ENCODE data around the gene C11orf54. TPM values are rescaled to one million over a fixed set of nuclear protein-coding genes. Genes with fewer than 3 reads are reported as not detected.
A peak's percentile ranks its signal among the peaks of the same experiment; 100 is the strongest.
"Not testable (repeated sequence)": the region's sequence is repeated elsewhere in the genome, so short reads cannot be mapped to it uniquely, and the experiment has no call there.

C11orf54 gene
- total RNA-seq, 1 experiment from 2014 or later = 18.1 TPM

DNA sequence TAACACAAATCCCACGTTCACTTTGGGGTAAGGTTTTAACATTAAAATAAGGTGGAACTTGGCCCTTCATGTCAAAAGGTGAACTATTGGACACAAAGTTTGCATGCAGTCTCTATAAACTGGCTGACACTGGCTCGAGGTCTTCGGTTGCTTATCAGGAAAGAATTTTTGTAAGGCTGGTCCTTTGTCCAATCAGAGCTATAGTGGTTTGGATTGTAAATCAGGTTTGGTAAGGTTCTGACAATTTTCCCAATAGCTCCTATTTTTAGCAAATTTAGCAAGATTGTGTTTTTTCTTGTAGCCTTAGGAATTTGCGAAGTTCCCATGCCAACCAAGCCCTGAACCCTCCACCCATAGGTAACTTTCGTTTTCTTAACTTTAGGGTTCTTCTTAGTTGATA is 25.0 kb downstream of the C11orf54 start:
- DNase-seq (ENCODE audit: low read depth) = no peak

DNA sequence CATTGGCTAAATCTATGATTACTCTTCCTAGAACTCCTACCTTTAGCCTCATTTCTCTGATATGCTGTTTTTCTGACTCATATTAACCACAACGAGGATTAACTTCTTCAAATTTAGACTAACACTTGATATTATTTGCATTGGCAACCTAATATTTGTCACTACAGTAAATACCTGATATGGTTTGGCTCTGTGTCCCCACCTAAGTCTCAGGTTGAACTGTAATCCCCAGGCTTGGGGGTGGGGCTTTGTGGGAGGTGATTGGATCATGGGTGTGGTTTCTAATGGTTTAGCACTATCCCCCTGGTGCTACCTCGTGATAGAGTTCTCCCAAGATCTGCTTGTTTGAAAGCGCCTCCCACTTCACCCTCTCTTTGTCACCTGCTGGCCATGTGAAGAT is 25.5 kb downstream of the C11orf54 start:
- DNase-seq (ENCODE audit: low read depth) = no peak

DNA sequence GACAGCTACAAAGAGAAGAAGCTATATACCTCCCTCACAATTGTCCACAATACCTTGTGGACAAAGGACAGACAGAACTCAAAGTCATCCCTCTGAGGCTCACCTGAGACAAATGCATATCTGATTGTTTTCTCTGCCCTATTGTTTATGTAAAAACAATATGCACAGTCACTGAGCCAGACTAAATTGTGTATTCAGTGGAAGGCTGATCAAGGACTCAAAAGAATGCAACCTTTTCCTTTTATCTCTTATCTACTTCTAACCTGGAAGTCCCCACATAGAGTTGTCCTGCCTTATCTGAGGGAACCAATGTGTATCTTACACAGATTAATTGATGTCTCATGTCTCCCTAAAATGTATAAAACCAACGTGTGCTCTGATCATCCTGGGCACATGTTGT is 28.7 kb downstream of the C11orf54 start:
- DNase-seq (ENCODE audit: low read depth) = no peak

DNA sequence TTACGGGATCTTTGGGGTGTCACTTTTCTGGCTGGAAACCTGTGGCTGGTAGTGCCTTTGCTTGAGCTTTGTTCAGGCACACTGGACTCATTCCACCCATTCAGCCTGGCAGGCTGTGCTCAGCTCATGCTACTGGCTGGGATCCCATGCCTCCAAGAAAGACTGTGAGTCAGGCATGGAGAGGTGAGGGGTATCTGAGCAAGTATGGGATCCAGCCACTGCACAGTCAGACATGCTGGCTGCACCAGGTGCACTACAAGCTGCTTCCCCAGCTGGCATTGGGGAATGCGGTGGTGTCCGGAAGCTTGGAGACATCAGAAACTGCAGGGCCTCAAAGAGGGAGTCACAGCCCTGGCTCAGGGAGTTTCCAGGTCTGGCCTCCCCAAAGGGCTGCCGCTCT is 30.7 kb downstream of the C11orf54 start:
- DNase-seq (ENCODE audit: low read depth) = no peak

DNA sequence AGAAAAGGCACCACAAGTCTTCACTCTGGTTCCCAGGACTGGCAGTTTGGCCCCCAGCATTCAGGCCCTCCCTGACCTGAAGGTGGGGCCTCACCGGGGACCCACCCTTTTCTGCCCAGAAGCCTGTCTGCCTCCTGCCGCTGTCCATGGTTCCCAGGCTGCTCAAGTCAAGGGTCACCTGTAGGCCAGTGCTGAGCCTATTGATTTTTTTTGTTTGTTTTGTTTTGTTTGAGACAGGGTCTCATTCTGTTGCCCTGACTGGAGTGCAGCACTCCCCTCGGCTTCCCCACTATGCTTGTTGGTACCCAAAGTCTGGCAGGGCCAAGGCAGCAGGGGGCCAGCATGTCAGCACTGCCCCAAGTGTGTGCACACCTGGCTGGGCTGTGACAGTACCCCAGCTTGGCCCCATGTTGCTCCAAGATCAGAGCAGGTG is 31.6 kb downstream of the C11orf54 start:
- no peak for DNase-seq (ENCODE audit: low read depth)

DNA sequence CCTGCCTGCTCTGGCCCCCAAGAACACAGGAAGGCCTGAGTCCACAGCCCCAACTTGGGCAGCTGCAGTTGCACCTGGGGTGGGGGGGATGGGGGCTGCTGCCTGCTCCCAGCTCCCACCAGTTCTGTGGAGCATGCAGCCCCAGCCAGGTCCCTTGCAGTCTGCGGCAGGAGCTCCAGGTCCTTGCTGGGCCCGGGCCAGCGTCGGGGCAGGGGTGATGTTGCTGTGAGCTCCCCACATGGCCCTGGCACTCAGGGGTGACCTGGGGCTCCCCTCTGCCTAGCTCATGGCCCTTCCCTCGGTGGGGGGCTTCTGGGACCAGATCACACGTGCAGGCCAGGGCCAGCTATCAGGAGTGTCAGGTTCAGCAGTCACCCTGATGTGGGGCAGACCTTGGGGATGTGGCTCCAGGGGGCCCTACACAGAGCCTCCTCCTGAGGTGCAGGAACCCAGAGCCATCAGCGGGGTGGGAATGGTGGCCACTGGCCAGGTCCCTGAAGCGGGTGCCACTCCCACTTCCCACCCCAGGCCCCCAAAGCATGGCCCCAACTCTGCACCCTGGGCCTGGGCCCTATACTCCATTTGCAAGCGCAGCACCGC is 32.2 kb downstream of the C11orf54 start:
- DNase-seq (ENCODE audit: low read depth) = no peak

DNA sequence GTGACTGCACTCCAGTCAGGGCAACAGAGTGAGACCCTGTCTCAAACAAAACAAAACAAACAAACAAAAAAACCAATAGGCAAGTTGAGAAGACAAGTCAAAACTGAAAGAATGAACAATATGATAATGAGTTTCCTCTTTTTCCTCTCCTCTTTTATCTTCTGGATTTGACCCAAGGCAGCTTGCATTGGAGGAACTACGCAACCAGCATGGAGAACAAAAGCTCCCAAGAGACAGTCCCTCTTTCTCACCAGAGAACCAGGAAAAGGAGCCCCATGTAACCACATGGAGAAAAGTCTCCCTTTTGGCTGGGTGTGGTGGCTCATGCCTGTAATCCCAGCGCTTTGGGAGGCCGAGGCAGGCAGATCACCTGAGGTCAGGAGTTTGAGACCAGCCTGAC is 33.1 kb downstream of the C11orf54 start:
- not testable (repeated sequence) for DNase-seq (ENCODE audit: low read depth)

DNA sequence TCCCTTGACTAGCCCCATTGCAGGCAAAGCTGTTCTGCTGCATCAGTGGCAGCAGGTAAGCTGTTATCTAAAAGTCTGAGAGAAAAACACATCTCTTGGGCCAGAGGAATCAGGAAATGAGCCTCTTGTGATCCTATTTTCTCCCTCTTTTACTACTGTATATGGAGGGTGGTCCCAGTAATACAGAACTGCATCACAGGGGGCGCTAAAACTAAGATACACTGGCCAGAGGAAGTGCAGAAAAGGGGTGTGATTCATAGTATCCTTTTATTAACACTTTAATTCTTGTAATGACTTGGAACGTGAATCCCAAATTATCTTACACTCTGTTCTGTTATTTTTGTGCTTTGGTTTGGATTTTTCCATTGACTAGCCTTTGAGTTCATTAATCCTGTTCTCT is 33.8 kb downstream of the C11orf54 start:
- no peak for DNase-seq (ENCODE audit: low read depth)

DNA sequence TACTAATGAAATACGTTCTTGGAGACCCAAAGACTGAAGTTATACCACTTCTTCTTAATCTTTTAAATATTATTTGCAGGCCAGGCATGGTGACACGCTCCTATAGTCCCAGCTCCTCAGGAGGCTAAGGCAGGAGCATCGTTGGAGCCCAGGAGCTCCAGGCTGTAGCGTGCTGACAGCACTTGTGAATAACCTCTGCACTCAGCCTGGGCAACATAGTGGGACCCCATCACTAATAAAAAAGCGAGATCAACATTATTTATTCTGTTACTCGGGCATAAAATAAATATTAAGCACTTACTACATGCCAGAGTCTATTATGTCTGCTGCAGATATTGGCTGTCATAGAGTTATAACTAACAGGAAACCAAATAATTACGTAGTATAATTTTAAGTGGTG is 41.9 kb downstream of the C11orf54 start:
- no peak for DNase-seq (ENCODE audit: low read depth)

DNA sequence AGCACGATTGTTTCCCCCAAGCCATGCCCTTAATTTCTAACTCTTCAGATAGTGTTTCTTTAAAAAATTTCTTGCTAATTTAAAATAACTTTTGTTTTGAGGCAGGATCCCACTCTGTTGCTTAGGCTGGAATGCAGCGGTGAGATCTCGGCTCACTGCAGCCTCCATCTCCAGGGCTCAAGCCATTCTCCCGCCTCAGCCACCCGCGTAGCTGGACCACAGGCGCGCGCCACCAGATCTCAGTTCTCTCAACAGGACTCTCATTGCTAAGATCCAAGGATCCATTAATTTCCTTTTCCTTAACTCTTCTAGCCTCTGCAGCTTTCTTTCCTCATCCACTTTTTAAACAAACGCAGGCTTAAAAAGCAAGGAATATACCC is 42.3 kb downstream of the C11orf54 start:
- DNase-seq (ENCODE audit: low read depth) = no peak

DNA sequence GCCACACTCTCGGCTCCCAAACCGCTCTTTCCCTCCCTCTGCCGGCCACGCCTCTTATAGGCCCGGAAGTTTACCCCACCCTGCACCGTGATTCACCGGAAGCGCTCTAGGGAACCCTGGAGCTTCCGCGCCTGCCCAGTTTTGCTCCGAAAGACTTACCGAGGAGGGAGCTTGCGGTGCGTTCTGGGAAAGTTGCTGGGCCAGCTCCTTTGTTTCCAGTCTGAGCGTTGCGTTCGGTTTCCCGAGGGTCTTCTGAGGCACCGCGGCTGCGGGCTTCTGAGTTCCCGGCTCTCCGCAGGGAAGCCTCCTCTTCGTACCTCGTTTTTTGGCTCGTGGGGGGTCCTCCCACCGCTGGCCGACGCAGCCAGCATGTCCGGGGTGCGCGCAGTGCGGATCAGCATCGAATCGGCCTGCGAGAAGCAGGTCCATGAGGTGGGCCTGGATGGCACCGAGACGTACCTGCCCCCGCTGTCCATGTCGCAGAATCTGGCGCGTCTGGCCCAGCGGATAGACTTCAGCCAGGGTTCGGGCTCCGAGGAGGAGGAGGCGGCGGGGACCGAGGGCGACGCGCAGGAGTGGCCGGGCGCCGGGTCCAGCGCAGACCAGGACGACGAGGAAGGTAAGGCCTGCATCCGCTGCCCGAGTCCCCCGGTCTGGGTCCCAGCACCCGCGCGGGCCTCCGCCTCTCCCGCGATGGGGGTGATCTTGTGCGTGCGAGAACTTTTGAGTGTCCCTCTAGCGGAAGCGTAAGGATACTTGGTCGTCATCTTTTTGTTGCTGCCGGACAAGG is 42.9 kb downstream of the C11orf54 start, which contains the start of gene MED17:
Gene MED17, plus strand, starts transcription at position 138 of the 790 bp plus-strand sequence. Its CDS starts 232 bp downstream, at position 370.
- peak; percentile 93 for DNase-seq (ENCODE audit: low read depth)

DNA sequence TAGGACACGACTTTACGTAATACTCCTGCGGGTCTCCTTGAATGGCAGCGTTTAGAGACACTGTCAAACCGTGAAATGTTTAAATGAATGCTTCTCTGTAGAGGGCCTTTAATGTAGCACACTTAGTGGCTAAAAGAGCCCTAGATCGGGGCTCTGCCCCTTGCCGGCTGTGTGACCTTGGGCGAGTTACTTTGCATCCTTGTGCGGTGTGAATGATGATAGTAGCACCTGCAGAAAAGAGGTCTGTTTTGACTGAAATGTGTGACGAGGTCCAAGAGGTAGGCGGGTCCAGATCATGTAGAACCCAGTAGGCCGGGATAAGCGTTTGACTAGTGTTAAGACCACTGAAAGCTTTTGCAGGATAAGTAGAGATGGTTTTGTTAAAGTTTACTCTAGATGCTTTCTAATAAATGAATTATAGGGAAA is 43.5 kb downstream of the C11orf54 start:
- DNase-seq (ENCODE audit: low read depth) = no peak

DNA sequence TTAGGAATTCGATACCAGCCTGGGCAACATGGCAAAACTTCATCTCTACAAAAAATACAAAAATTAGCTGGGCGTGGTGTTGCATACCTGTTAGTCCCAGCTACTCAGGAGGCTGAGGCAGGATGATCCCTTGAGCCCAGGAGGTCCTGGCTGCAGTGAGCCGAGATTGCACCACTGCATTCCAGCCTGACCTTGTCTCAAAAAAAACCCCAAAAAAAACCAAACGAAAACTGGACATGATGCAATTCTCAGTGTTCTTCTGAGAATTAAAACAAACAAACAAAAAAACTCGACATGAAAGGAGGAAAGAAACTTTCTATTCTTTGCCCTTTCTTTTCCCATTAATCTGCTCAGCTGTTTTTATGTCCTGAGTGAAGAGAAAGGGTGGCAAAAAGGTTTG is 50.0 kb downstream of the C11orf54 start:
- DNase-seq (ENCODE audit: low read depth) = no peak

DNA sequence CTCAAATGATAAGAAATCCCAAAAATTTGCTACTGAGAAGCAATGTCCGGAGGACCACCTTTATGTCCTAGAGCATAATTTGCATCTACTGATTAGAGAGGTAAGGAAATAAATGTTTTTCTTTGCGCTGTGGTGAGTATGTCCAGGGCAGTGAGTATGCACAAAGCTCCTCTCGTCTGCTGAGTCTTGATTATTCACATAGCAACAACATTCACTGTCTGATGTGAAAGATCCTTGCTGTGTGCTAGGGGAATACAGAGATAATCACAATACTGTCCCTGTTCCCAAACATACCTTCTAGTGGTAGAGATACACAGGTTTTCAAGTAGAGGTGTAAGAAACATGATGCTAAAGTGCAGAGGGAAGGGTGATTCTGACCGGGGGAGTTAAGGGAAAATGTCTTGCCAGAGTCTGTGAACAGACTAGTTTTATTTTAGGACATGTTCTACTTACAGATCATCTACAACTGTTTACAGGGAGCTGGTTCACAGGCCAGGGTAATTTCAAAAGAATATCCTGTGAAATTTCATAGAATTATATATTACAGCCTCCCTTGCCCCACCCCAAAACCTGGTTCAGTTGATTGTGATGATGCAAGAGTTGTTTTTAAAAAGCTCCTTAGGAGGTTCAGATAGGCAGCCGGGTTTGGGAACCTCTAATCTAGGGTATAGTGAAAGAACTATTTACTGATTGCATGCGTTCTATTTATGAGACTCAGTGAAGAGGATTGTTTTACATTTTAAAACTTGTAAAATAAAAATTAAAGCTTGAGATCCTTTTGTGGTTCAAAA is 55.2 kb downstream of the C11orf54 start:
- DNase-seq (ENCODE audit: low read depth) = no peak

DNA sequence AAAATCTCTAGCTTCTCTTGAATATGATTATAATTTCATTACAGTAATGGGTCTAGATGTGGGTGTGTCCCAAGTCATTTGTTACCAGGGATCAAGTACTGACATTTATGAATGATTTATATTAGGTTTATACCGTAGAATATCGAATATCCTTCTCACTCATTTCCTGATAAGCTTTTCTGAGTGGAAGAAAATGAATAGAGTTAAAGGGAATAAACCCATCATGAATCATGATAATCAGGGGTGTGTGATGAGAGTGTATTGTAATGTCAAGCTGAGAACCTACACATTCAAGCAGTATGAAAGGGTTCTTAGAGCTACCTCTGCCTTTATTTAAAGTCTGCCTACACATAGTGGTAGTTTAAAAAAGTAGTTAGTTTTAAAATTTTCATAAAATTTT is 59.9 kb downstream of the C11orf54 start:
- DNase-seq (ENCODE audit: low read depth) = no peak

DNA sequence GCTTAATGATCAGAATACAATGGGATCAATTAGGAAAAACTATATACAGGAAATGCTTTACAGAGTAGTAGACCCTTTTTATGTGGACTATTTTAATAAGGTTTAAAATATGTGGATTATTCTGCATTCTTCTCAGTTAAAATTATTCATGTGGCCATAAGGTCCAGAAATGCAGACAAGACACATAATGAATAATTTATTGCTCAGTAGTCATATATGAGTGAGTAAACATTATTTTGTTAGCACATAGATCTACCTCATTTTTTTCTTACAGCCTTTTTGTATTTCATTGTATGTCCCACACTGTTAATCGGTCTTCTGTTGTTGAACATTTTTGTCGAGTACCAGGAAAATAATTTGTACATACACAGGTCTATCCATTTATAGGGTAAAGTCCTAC is 63.4 kb downstream of the C11orf54 start:
- DNase-seq (ENCODE audit: low read depth) = no peak

DNA sequence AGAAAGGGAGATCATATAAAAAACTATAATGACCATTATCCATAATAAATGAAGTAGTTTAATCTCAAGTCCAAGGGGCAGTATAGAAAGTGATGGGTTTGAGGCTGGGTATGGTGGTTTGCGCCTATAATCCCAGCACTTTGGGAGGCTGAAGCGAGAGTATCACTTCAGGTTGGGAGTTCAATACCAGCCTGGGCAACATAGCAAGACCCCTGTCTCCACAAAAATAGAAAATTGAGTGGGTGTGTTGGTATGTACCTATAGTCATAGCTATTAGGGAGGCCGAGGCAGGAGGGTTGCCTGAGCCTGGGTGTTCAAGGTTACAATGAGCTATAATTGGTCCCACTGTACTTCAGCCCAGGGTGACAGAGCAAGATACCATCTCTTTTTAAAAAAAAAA is 66.5 kb downstream of the C11orf54 start:
- DNase-seq (ENCODE audit: low read depth) = no peak

DNA sequence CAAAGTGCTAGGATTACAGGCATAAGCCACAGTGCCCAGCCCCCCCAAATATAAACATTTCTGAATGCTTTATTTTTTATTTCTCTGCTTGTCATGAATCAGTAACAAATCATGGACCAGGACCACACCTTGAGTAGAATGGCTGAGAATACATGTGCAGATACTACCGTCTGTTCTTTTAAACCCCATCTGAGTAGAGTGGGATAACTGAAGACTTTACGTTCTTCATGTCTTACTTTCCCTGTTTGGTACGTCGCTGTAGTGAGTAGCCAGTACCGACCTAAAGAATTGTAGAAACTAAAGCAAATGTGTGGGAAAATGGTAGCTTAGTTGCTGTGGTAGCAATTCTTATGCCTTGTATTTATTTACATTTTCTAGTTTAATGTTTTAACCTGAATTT is 72.5 kb downstream of the C11orf54 start:
- DNase-seq (ENCODE audit: low read depth) = no peak
